HG03095 (cell line): ENCODE measurements around the gene GMFB.
A peak's percentile ranks its signal among the peaks of the same experiment; 100 is the strongest.

ENCODE experiments used
- ATAC-seq: cut with Tn5 transposase; IDR thresholded peaks from one replicate; pipeline ENCODE4 v1.9.1; 2021; ENCODE audit warnings: moderate library complexity; ENCODE audit not compliant: unreplicated experiment

The GMFB gene

DNA sequence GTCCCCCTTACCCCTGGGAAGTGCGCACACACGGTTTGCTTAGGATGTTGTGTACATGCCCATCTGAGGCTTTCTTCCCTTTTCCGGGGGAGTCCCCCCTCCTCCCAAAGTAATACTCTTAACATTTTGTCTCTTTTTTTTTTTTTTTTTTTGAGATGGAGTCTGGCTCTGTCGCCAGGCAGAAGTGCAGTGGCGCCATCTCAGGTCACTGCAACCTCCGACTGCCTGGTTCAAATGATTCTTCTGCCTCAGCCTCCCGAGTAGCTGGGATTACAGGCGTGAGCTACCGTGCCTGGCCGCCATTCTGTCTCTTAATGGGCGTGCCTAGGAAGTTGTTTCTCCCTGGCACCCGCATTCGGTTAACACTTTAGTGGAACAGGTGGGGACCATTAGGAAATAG is 4.5 kb upstream of the GMFB start:
- ATAC-seq: no peak

DNA sequence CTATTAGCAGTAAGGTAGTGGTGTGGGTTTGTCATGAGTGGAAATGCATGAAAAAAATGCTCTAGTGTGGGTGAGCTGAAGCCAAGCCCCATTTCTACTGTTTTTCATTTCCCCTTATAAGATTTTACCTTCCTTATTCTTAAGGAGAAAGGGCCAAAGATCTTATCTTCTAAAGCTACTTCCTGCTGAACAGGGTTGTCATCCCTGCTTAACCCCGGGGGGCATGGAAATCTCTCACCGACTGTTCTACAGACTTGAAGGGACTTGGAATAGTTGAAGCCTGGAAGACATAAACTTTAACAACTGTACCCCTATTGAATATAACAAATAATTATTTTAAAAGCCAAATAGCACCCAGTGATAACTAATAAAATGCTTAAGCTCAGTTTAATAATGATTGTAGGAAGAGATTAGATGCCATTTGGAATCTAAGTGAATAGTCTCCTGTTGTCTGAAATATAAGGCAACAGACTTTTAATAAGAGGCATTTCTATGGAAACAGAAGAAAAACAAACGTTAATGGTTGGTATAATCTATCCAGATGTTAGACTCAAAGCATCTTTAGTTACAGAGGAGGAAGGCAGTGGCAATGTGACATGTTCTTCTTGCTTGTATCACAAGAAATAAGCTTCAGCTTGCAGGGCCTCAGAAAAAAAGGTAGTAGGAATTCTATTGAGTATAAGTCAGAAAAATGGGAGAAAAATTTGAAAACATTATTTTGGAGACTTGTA is 1.8 kb upstream of the GMFB start:
- no peak for ATAC-seq

DNA sequence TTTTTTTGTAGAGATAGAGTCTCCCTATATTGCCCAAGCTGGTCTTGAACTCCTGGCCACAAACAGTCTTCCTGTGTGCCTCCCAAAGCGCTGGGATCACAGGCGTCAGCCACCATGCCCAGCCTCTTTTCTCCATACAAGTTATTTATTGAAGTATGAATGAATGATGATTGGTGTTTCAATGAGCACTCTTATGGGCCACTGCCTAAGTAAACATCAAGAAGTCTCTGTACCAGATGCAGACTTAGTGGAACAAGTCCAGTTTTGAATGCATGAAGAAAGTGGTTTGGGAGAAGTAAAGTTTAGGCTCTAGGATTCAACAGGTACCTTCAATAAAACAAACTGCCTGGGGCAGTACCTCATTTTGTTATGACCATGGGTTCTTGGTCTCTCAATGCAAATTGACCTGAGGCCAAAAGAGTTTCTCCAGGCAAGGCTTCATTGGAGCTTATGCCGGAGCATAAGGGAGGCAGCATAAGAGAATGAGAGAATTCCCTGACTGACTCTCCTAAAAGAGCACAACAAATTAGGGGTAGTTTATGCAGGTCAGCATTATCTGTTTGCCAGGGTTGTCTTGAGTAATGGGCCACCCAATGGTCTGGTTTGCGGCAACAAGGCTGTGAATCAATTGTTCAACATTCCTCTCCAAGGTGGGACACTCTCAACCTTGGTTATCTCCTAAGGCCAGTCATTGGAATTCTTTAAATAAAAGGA is 1.1 kb upstream of the GMFB start:
- ATAC-seq: no peak

DNA sequence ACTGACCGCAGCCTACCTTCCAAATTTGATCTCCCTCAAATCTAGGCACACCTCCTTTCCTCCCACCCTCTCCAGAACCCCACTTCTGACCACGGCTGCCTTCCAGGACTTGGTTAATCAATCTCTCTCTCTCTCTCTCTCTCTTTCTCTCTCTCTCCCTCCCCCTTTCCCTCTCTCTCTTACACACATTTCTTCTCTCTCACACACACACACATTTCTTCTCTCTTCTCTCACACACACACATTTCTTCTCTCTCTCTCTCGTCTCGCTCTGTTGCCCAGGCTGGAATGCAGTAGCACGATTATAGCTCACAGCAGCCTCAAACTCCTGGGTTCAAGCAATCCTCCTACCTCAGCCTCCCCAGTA is 521 bp upstream of the GMFB start:
- peak; percentile 9 for ATAC-seq

DNA sequence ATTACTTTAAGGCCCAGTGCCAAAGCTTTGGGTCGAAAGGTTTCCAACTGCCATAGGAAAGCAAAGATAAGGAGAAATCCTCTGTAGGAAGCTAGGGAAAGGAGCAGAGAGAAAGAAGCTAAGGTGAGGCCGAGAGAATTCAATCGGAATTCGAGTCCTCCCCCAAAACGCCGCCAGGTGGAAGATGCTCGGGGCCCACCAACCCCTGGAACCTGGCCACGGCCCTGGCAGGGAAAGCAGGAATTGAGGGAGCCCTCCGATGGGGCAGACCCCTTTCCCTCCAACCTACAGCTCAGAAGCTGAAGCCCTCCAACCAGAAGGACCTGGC is 498 bp downstream of the GMFB start:
- peak; percentile 10 for ATAC-seq

DNA sequence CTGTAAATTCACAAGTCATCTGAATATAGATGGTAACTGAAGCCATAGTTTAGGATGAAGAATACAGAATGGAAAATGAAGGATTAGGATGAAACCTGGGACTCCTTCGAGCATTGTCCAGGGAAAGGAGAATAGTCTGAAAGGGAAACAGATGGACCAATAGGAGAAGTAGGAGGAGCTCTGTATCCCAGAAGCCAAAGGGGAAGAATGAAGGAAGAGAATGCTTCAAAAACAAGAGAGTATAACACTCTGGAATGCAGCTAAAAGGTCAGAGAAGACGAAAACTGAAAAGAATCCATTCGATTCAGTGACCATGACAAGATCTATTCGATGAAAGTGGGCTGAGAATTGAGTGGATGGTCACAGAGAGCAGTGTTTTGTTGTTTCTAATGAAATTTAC is 1.0 kb downstream of the GMFB start:
- no peak for ATAC-seq

DNA sequence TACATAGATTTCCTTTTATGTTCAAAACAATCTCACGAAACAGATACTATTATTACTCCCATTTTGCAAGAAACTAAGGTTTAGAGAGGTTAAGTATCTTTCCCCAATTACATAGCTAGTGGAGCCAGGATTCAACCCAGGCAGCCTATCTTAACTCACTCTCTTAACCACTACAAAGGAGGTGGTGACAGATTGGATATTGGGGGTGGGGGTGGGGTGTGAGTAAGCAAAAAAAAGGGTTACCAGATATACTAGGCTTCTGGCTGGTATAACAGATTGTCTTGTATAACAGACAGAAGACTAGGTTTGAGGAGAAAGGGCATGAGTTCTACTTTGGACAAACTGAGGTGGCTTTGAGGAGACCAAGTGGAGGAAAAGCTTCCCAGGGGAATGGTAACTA is 2.1 kb downstream of the GMFB start:
- ATAC-seq: no peak

DNA sequence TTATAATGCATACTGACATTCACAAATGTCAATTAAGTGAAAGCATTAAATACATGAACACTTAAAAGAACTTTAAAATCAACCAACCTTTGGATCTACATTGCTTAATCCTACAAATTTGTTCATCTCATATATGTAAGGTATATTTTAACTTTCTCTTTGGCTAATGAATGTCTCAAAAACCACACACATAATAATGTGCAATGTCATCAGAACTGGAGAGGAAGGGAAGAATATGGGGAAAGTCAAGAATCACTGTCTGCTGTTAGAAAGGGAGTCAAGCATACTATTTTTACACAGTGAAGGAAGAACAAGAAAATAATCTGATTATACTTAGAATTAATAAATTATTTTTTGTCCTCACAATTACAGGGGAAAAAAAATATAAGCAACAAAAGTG is 4.9 kb downstream of the GMFB start:
- no peak for ATAC-seq

DNA sequence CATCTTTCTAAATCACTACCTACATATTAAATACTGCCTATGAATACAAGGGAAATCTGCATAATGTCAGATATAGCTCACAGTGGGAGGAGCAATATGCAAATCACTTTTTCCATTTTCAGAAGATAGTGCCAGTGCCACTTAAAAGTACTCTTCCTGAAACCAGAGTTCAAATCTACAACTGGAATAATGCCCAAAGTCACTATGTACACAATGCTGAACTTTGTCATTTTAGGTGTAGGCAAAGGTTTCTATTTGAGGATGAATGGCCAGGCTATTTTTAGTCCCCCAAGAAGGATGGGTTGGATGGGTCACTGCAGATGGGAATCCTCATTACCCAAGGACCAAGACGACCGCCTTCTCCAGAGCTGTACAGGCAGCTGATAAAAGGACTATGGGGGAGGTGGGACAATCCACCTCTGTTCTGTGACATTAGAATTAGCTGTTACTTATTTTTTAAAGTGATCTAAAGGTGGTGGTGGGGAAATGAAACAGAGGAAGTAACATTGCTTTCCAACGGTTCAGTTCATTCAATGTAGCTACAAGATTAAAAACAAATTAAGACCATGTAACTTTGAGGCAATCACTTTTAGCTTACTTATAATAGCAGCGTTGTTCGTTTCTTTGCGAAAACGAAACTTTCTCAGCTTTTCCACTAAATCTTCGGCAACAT is 5.6 kb downstream of the GMFB start:
- no peak for ATAC-seq

DNA sequence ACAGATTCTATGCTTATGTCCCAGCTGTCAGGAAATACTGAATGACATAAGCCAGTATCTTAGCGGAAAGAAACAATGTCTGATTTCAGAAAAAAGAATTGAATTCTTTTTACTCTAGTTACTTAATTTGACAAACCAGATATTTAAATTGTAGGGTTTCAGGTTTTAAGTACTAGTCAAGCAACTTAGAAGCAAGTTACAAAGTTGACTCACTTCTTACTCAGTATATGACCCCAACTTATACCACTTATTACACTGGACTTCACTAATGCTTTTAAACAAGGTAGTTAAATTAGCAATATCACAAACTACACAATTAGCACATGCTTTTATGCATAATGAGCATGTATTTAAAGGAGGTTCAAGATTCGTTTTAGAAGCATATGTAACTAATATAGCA is 7.1 kb downstream of the GMFB start:
- no peak for ATAC-seq

DNA sequence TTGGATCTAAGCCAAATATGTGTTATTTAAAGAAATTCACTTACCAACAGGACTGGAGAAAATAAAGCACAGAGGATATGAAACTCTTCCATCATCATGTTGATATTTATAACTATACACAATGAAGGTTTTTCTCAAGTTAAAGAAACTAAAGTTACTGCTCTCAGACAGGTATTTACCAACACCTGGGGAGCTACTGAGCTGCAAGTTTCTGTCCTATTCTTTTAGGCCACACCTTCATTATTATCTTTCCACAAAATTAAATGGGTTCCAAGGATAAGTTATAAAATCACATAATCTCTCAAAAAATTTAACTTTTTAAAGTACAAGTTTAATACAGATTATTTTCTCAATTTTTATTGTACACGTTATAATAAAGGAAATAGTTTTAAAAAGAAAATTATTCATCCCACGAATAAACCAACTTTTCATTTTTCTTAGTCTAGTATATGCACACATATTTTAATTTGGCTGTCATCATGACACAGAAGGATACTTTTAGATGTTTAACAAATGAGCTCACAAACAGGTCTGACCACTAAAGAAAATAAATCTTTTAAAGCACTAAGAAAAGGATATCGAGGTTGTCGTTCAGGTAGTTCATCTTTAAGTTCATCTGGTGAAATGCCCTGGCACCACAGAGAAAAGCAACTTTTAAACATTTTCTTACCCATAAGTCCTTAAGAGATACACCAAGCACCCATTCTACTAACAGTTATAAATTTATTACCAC is 7.8 kb downstream of the GMFB start:
- no peak for ATAC-seq

DNA sequence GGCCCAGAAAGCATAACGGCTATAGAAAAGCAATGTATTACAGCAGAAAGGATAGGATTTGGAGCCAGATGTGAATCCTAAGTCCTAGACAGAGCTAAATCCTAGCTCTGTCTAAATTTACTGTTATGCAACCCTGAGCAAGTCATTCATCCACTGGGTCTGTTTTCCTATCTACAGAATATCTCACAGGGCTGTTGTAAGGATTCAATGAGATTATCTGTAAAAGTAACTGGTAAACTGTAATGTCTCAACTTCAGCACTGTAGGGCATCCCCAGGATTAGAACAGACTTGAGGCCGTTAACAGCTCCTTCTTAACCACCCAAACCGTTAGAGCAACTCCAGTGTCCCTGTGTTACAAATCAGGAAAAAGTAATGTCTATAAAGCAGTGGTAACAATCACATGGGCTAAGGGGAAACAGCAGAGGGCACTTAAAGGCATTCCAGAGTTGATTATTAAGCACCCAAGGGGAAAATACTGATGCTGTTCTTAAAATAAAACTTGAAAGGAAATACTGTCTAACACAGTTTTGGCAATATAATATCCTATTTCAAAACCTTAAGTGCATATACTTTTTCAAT is 10.1 kb downstream of the GMFB start:
- ATAC-seq: no peak

DNA sequence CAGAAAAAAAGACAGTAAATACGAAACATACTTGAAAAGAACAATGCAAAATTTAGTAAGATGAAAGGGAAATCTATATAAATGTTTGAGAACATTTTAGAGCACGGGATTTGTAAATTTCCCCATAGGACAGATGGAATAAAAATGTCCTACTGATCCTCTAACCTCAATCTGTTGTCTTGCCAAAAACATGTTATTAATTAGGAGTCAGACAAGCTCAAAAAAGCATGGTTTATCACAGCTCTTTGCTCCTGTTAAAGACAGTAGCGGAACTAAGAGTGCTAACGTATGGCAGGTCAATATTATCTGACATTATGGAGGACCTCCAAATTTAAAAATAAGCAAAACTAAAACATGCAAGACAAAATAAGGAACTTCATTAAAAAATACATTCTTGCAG is 12.9 kb downstream of the GMFB start:
- ATAC-seq: no peak

DNA sequence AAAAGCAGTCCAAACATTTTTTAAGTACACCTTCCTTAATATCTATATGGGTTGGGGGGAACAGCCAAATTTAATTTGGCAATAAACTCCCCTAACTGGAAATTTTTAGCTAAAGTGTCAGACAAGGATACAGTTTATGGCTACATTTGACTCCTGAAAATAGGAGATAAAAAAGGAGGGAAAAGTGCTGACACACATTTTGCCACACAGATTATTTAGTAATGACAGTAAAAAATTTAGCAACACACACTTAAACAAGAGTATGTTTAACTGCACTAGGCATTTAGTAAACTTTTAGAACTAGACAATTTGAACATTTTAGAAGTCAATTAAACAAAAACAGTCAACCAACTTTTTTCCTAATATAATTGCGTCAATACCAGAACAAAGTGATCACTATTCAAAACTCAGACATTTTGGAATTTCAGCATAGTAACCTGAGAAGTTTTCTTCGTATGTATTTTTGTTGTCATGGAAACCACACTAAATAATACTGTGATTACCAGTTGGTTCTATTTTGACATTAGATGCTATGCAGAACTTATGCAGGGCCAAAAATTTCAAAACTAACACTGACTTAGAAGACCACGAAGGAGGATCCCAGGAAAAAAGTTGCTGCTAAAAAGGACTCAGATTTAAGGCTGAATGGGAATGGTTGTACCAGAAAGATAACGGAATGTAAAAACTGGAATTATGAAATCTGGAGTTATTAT is 13.4 kb downstream of the GMFB start:
- ATAC-seq: no peak

DNA sequence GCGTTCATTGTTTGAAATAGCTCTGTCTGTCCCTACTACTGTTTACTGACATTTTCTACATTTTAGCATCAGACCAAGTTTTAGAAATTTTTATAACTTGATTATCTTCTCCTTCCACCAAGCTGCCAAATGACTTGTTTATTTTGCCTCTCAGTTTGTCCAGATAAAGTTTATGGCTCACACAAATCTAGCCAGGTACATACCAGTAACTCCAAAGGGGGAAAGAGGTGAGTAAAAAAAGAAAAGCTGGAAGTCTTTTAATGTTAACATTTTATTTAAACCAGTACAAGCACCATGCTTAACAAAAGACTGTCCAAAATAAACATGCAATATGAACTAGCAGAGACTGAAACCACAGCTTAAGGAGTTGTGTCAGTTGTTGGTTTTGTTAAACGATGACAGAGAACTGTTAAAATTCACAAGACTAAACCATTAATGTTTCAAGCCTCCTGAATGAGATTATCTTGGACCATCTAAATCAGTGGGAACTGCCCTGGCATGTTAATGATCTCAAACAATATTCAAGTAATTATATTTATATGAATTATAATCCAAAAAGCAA is 14.5 kb downstream of the GMFB start:
- ATAC-seq: no peak

DNA sequence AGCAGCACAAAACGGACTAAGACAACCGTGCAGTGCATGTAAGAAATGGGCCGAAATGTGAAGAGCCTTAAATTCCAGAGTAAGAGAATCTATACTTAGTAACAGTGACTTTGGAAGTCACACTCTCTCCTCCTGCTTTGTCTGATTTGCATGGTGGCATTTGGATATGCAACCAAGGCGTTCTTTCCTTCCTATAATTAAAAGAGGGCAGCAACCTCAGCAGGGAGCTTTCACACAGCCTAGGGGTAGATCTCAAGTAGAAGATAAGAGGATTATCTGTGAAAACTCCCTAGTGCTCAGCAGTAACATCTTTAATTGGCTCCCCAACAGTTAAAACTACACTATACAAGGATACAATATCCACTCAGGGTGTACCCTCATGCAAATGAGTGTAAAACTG is 16.5 kb downstream of the GMFB start:
- no peak for ATAC-seq

DNA sequence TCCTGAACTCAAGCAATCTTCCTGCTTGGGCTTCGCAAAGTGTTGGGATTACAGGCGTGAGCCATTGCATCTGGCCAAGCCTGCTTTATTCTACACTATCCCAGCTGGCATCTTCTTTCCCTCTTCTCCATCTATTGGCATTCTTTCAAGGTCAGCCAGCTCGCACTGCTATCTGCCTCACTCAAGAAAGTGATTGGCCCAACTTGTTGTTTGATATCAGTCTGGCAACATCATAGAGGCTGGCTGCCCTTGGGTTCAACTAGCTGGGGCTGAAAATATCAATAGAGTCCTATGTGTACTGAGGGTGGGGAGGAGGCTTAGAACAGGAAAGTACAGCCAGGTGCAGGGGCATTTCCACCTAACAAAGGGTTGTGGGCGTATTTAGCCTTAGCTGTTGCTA is 17.1 kb downstream of the GMFB start:
- ATAC-seq: no peak

DNA sequence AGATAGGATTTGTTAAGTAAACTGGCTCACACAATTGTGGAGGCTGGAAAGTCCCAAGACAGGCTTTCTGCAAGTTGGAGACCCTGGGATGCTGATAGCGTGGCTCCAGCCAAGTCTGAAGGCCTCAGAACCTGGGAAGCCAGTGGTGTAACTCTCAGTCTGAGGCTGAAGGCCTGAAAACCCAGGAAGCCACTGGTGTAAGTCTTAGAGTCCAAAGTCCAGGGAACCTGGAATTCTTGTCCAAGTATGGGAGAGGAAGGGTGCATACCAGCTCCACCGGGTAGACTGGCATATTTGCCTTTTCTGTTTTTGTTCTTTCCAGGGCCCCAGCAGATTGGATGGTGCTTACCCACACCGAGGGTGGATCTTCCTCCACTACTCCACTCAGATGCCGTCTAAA is 18.1 kb downstream of the GMFB start:
- no peak for ATAC-seq

DNA sequence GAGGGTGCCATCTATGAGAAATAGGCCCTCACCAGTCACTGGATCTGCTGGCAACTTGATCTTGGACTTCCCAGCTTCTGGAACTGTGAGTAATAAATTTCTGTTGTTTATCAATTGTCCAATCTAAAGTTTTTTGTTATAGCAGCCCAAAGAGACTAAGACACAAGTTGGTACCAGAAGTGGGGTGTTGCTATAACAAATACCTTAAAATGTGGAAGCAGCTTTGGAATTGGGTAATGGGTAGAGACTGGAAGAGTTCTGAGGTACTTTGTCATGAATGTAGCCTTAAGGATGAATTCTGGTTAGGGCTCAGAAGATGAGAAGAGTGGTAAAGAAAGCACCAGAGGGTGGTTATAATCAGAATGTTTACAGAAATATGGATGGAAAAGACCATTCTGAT is 21.5 kb downstream of the GMFB start:
- no peak for ATAC-seq

DNA sequence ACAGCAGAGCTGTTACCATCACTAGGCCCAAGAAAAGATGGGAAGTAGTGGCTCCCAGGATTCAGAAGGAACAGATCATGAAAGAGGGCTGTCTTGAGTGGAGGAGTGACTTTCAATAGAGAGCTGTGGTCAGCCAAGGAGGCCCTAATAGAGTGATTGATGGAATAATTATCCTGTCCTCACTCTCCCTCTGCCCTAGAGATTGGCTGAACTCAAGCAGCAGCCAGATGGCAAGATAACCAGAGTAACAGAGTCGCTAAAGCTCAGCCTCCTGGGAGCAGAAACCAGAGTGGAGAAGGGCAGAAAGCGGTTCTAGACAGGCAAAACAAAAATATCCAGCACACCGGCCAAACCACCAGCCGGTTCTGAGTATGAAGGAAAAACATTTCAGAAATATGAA is 23.1 kb downstream of the GMFB start:
- ATAC-seq: no peak

DNA sequence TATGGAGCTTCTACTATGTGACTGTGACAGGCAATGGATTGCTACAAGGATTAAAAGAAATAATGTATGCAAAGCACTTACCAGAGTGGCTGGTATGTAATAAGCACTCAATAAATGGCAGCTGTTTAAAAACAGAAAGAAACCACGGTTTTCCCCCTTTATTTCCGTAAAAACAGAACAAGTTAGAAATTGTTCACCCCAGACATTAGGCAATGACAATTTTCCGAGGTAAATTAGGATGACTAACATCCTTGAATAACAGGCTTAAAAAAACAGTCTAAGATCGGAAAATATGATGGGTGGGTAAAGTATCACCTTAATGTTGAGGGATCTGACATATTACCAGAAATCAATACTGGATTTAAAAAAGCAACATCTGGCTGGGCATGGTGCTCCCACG is 26.7 kb downstream of the GMFB start:
- no peak for ATAC-seq
